Left kidney (tissue), 2 donors: ENCODE results near the gene ACSL5. TPM values are rescaled to one million over a fixed set of nuclear protein-coding genes. Genes with fewer than 3 reads are reported as not detected.
A peak's percentile ranks its signal among the peaks of the same experiment; 100 is the strongest.
"Not testable (repeated sequence)": the region's sequence is repeated elsewhere in the genome, so short reads cannot be mapped to it uniquely, and the experiment has no call there.

ENCODE experiments used
- DNase-seq: peaks from one replicate; pipeline ENCODE4 v3.0.0-alpha.2; 2013
- polyA plus RNA-seq: library from polyadenylated mRNA; unstranded; fragments of 120-200 nt; gene quantifications from one replicate; pipeline ENCODE4 v1.2.1, GENCODE V29; 2013; ENCODE audit not compliant: insufficient read length

ACSL5 gene
- polyA plus RNA-seq, 1 donor = 4.7 TPM

GRCh38 chr10:112461029-112461887 is 87.3 kb downstream of the ACSL5 start:
- no peak for DNase-seq

GRCh38 chr10:112464074-112464473 is 90.2 kb downstream of the ACSL5 start:
- not testable (repeated sequence) for DNase-seq

- DNase-seq = no peak
Measured at GRCh38 chr10:112465299-112465883, 91.5 kb downstream of the ACSL5 start.

GRCh38 chr10:112466802-112467201 is 92.9 kb downstream of the ACSL5 start:
- DNase-seq = no peak

GRCh38 chr10:112467541-112468075 is 93.7 kb downstream of the ACSL5 start:
- no peak for DNase-seq

- DNase-seq = peak; percentile 21
Measured at GRCh38 chr10:112471878-112472487, 98.1 kb downstream of the ACSL5 start.

GRCh38 chr10:112475575-112476218 is 101.8 kb downstream of the ACSL5 start:
- DNase-seq = no peak

Other genes starting within 250 kb of the ACSL5 start
- 19.4 TPM for gene GPAM, start 190.4 kb upstream of the ACSL5 start, polyA plus RNA-seq
- not detected for gene TECTB, start 90.7 kb upstream of the ACSL5 start, polyA plus RNA-seq
- 87.7 TPM for gene ZDHHC6, start 72.8 kb downstream of the ACSL5 start, polyA plus RNA-seq
- 26.2 TPM for gene VTI1A, start 73.1 kb downstream of the ACSL5 start, polyA plus RNA-seq